Gastroesophageal sphincter (tissue), 3 donors: ENCODE measurements around the gene ZAR1L.

Experiments
- EP300 ChIP-seq: sonication (generic); formaldehyde crosslinking; IDR thresholded peaks from one replicate; pipeline ENCODE4 v1.6.1; 2017; ENCODE audit warnings: antibody characterized with exemption, mild to moderate bottlenecking
- POLR2A ChIP-seq, 2 donors: fragments of 450-650 bp; IDR thresholded peaks; one replicate each; pipeline ENCODE4 v1.6.1; 2017; ENCODE audit warnings: antibody characterized with exemption in 2 of 2, mild to moderate bottlenecking in 2 of 2, moderate library complexity in 1 of 2
- POLR2AphosphoS5 ChIP-seq: sonication (generic); formaldehyde crosslinking; IDR thresholded peaks from one replicate; pipeline ENCODE4 v1.6.1; 2017; ENCODE audit warnings: antibody characterized with exemption
- TF ChIP-seq, protein P1 (sequence below), 4 experiments: fragments of 200-600 bp in 2 of 4; fragments of 450-650 bp in 2 of 4; sonication (generic) in 1 of 4; IDR thresholded peaks; one replicate each; pipeline ENCODE4 v1.5.1; 2017 to 2019; ENCODE audit warnings: antibody characterized with exemption in 4 of 4, mild to moderate bottlenecking in 2 of 4, moderate library complexity in 2 of 4

GRCh38 chr13:32309312-32310133 lies 5.6 kb downstream of the ZAR1L start:
- TF ChIP-seq, protein P1, sequence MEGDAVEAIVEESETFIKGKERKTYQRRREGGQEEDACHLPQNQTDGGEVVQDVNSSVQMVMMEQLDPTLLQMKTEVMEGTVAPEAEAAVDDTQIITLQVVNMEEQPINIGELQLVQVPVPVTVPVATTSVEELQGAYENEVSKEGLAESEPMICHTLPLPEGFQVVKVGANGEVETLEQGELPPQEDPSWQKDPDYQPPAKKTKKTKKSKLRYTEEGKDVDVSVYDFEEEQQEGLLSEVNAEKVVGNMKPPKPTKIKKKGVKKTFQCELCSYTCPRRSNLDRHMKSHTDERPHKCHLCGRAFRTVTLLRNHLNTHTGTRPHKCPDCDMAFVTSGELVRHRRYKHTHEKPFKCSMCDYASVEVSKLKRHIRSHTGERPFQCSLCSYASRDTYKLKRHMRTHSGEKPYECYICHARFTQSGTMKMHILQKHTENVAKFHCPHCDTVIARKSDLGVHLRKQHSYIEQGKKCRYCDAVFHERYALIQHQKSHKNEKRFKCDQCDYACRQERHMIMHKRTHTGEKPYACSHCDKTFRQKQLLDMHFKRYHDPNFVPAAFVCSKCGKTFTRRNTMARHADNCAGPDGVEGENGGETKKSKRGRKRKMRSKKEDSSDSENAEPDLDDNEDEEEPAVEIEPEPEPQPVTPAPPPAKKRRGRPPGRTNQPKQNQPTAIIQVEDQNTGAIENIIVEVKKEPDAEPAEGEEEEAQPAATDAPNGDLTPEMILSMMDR (IDR thresholded peaks at IDR 0.05): no peak
- TF ChIP-seq POLR2A (IDR thresholded peaks at IDR 0.05) (no peak), EP300 (no peak), POLR2AphosphoS5 (no peak)
